HepG2 (cell line): ENCODE results near the gene SLC27A1. TPM values are rescaled to one million over a fixed set of nuclear protein-coding genes. Genes with fewer than 3 reads are reported as not detected.

Experiments
- ATAC-seq: fragments of 200-7000 bp; cut with Tn5 transposase; 3 replicates; pipeline ENCODE4 v1.9.1; 2020; ENCODE audit warnings: mild to moderate bottlenecking, moderate library complexity
- BruUV-seq: library from RNA; stranded (reverse); fragments of 400-500 nt; replicated peaks from 2 replicates; lab custom pipeline; 2021; lab: Mats Ljungman, UMichigan
- CTCF ChIA-PET: fragments of 300-600 bp; formaldehyde crosslinking; extraction: SDS; loops from one replicate; lab custom pipeline; 2021; ENCODE audit warnings: low total read pairs, inconsistent platforms, low intra/inter-chr PET ratio; lab: Yijun Ruan, JAX
- POLR2A ChIA-PET: fragments of 350-600 bp; sonication (Branson Sonifier 250); formaldehyde crosslinking; loops from one replicate; lab custom pipeline; 2020; ENCODE audit warnings: antibody characterized with exemption, inconsistent platforms; lab: Yijun Ruan, JAX
- DNase-seq: peaks from one replicate; pipeline ENCODE4 v3.0.0-alpha.2; 2015; ENCODE audit warnings: low spot score
- FAIRE-seq: peaks from 3 replicates; lab custom pipeline; 2011; peaks lifted over from hg19 to GRCh38; lab: Jason Lieb, UNC
- H2AFZ ChIP-seq: one replicate; pipeline ENCODE4 v1.6.1; 2011; ENCODE audit warnings: low read length, inconsistent platforms
- H3K27ac ChIP-seq: fragments of 300-600 bp; 3 replicates; pipeline ENCODE4 v1.8.0; 2011; ENCODE audit warnings: mixed run types, mild to moderate bottlenecking, mixed read lengths, low read length, inconsistent platforms; ENCODE audit not compliant: insufficient read depth; ENCODE audit errors: extremely low read length
- H3K27me3 ChIP-seq, 2 experiments: fragments of 200-600 bp in 1 of 2; 2 replicates in 1 of 2; 3 replicates in 1 of 2; pipeline versions ENCODE4 v1.6.0 to v1.8.0; 2011; ENCODE audit warnings: low read length in 2 of 2, mild to moderate bottlenecking in 2 of 2, moderate library complexity in 2 of 2, inconsistent platforms in 1 of 2; ENCODE audit not compliant: insufficient read depth in 2 of 2, control insufficient read depth in 1 of 2
- H3K36me3 ChIP-seq, 2 experiments: fragments of 200-600 bp in 1 of 2; replicated peaks in 1 of 2; 2 replicates in 1 of 2; 3 replicates in 1 of 2; pipeline versions ENCODE4 v1.5.1 to v1.8.0; 2011; ENCODE audit warnings: low read length in 2 of 2, inconsistent platforms in 1 of 2; ENCODE audit not compliant: insufficient read depth in 2 of 2, control insufficient read depth in 1 of 2
- H3K4me1 ChIP-seq: 2 replicates; pipeline ENCODE4 v1.5.1; 2012; ENCODE audit warnings: low read length, inconsistent platforms; ENCODE audit not compliant: insufficient read depth
- H3K4me2 ChIP-seq: 2 replicates; pipeline ENCODE4 v1.6.0; 2011; ENCODE audit warnings: low read depth, low read length, inconsistent platforms
- H3K4me3 ChIP-seq, 3 experiments: fragments of 200-600 bp in 1 of 3; sonication (generic), shearing (Covaris generic) in 1 of 3; replicated peaks in 1 of 3; 2 replicates each; pipeline ENCODE4 v1.5.1; 2011 to 2016; ENCODE audit warnings: low read length in 3 of 3, inconsistent platforms in 2 of 3, low read depth in 2 of 3, mild to moderate bottlenecking in 2 of 3, control low read depth in 1 of 3, mixed read lengths in 1 of 3; ENCODE audit not compliant: insufficient read depth in 1 of 3
- H3K79me2 ChIP-seq: one replicate; pipeline ENCODE4 v1.6.1; 2011; ENCODE audit warnings: low read length, inconsistent platforms; ENCODE audit not compliant: insufficient read depth
- H3K9ac ChIP-seq: 2 replicates; pipeline ENCODE4 v1.6.0; 2011; ENCODE audit warnings: mild to moderate bottlenecking, low read depth, low read length, inconsistent platforms; ENCODE audit not compliant: insufficient read depth
- H3K9me3 ChIP-seq: 2 replicates; pipeline ENCODE4 v1.5.1; 2012; ENCODE audit warnings: mild to moderate bottlenecking, low read length
- H4K20me1 ChIP-seq: 2 replicates; pipeline ENCODE4 v1.6.0; 2011; ENCODE audit warnings: inconsistent platforms, mild to moderate bottlenecking, low read length, moderate library complexity; ENCODE audit not compliant: insufficient read depth
- ISX ChIP-seq: sonication (generic); formaldehyde crosslinking; conservative IDR thresholded peaks from 2 replicates; pipeline ENCODE4 v1.5.0; 2020; ENCODE audit warnings: missing genetic modification reagents
- KDM1A ChIP-seq: IDR thresholded peaks from 2 replicates; pipeline ENCODE4 v1.6.1; 2016; ENCODE audit warnings: missing compliant biosample characterization
- SRSF1 ChIP-seq: fragments of 200-400 bp; formaldehyde crosslinking; optimal IDR thresholded peaks from 2 replicates; pipeline ENCODE3; 2017; ENCODE audit warnings: mild to moderate bottlenecking, low read depth, low read length, moderate library complexity
- ZMYM3 ChIP-seq: sonication (generic); formaldehyde crosslinking; IDR thresholded peaks from 2 replicates; pipeline ENCODE4 v1.5.1; 2020; ENCODE audit warnings: mild to moderate bottlenecking, missing genetic modification reagents
- WGBS: methylation state at CpG from one replicate; pipeline ENCODE4 v1.1.6; 2017; ENCODE audit warnings: low lambda C conversion rate; 5-methylcytosine and 5-hydroxymethylcytosine counted together
- in situ Hi-C: cut with HindIII; loops from 2 replicates; pipeline ENCODE4 v1.10.0; 2017; ENCODE audit warnings: low pct_unique_long_range_greater_than_20kb; ENCODE audit not compliant: extremely low pct_ligation_motif_present
- intact Hi-C: fragments of 100-400 bp; cut with micrococcal nuclease; formaldehyde crosslinking; loops from one replicate; pipeline ENCODE4 v1.10.0; 2022; ENCODE audit not compliant: unreplicated experiment
- polyA plus RNA-seq, 8 experiments: library from polyadenylated mRNA; depleted of rRNA in 3 of 8; stranded (reverse) in 7 of 8; unstranded in 1 of 8; fragments of >200 nt; fragmentation: Illumina TruSeq in 4 of 8; extraction: Trizol in 4 of 8; gene quantifications; 2 replicates each; pipeline versions ENCODE4 v1.2.1 to v1.2.3, GENCODE V29; 2011 to 2016; ENCODE audit warnings: low read depth in 4 of 8, missing spikeins in 1 of 8, mixed read lengths in 1 of 8; ENCODE audit not compliant: insufficient read depth in 1 of 8
- total RNA-seq, 5 experiments: library from RNA; depleted of rRNA; stranded (reverse); fragments of >200 nt; fragmentation: Illumina TruSeq; extraction: Trizol; gene quantifications; 2 replicates each; pipeline ENCODE4 v1.2.3, GENCODE V29; 2016; ENCODE audit warnings: low read depth in 1 of 5
- TF ChIP-seq, protein P1 (sequence below): sonication (generic); formaldehyde crosslinking; IDR thresholded peaks from 2 replicates; pipeline ENCODE4 v1.4.0; 2020; ENCODE audit warnings: missing genetic modification reagents, borderline replicate concordance
- TF ChIP-seq, protein P2 (sequence below): sonication (generic); formaldehyde crosslinking; IDR thresholded peaks from 2 replicates; pipeline ENCODE4 v1.9.0; 2021; ENCODE audit warnings: missing genetic modification reagents, mild to moderate bottlenecking, borderline replicate concordance
- TF ChIP-seq, protein P3 (sequence below): sonication (generic); formaldehyde crosslinking; IDR thresholded peaks from 2 replicates; pipeline ENCODE4 v1.5.1; 2020; ENCODE audit warnings: mild to moderate bottlenecking, moderate library complexity, missing genetic modification reagents

The SLC27A1 gene
- total and polyA plus RNA-seq, 2 of the 13 experiments (the other 11 are each of a cell fraction or from before 2014, with no cell fraction given), result 4.1 to 8.8 TPM

DNA sequence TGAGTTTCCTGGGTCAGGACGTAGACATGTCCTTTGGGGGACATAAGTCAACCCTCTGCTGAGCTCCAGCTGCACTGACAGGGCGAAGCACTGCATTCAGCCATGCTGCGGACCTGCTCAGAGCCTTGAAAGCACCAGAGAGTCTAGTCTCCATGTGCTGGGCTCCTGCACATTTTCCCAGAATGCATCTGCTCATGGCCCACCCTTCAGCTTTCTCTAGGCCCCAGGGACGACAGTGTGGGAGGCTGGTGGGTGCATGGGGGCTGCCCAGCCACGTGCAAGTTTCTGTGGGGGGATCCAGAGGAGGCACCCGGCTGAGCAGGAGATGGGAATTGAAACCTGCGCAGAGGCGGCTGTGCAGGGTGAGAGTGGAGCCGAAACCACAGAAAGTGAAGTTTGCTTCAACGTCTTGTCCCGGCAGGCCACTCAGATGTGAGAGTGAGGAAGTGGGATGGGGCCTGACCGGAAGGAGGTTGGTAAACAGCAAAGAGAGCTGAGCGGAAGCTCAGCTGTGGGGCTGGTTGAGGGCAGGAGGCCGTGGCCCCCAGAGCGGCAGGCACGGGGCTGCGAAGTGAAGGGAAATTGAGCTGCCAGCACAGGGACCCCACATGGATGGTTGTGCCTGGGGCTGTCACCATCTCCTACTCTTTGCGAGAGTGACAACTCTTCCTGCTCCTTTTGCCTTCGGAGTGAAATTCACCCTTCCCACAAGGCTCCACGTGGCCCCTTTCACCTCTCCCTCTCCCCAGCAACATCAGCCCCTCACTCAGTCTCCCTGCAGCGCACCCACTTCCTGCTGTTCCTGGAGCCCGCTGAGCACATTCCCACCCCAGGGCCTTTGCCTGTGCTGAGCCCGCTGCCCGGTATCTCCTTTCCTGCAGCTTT, 52.9 kb downstream of the SLC27A1 start (continued):
- TF ChIP-seq, protein P1, sequence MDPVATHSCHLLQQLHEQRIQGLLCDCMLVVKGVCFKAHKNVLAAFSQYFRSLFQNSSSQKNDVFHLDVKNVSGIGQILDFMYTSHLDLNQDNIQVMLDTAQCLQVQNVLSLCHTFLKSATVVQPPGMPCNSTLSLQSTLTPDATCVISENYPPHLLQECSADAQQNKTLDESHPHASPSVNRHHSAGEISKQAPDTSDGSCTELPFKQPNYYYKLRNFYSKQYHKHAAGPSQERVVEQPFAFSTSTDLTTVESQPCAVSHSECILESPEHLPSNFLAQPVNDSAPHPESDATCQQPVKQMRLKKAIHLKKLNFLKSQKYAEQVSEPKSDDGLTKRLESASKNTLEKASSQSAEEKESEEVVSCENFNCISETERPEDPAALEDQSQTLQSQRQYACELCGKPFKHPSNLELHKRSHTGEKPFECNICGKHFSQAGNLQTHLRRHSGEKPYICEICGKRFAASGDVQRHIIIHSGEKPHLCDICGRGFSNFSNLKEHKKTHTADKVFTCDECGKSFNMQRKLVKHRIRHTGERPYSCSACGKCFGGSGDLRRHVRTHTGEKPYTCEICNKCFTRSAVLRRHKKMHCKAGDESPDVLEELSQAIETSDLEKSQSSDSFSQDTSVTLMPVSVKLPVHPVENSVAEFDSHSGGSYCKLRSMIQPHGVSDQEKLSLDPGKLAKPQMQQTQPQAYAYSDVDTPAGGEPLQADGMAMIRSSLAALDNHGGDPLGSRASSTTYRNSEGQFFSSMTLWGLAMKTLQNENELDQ (CRISPR knock-in tag), result no peak

DNA sequence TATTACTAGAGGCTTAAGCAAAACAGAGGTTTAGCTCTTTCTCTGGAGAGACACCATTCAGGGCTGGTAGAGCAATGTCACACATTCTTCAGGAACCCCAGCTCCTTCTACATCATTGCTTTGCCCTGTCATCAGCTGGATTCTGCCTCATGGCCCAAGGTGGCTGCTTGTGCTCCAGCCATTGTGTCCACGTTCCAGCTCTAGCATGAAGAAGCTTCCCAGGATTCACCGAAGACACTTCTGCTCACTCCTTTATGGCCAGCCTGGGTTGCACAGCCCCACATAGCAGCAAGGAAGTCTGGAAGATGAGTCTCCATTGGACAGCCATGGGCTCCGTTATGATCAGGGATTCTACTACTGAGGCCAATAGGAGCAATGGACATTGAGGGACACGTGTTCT, 54.3 kb downstream of the SLC27A1 start:
- peak; percentile 92 for TF ChIP-seq ZMYM3 (CRISPR knock-in tag)
- 0 out of 2 replicates have a peak, but pooled peaks have one; percentile 37 for TF ChIP-seq KDM1A (CRISPR knock-in tag)
- TF ChIP-seq, protein P2, sequence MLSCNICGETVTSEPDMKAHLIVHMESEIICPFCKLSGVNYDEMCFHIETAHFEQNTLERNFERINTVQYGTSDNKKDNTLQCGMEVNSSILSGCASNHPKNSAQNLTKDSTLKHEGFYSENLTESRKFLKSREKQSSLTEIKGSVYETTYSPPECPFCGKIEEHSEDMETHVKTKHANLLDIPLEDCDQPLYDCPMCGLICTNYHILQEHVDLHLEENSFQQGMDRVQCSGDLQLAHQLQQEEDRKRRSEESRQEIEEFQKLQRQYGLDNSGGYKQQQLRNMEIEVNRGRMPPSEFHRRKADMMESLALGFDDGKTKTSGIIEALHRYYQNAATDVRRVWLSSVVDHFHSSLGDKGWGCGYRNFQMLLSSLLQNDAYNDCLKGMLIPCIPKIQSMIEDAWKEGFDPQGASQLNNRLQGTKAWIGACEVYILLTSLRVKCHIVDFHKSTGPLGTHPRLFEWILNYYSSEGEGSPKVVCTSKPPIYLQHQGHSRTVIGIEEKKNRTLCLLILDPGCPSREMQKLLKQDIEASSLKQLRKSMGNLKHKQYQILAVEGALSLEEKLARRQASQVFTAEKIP (CRISPR knock-in tag), result no peak
- TF ChIP-seq, protein P3, sequence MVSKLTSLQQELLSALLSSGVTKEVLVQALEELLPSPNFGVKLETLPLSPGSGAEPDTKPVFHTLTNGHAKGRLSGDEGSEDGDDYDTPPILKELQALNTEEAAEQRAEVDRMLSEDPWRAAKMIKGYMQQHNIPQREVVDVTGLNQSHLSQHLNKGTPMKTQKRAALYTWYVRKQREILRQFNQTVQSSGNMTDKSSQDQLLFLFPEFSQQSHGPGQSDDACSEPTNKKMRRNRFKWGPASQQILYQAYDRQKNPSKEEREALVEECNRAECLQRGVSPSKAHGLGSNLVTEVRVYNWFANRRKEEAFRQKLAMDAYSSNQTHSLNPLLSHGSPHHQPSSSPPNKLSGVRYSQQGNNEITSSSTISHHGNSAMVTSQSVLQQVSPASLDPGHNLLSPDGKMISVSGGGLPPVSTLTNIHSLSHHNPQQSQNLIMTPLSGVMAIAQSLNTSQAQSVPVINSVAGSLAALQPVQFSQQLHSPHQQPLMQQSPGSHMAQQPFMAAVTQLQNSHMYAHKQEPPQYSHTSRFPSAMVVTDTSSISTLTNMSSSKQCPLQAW, result no peak
- TF ChIP-seq ISX (CRISPR knock-in tag), result no peak
- no peak for TF ChIP-seq SRSF1
- Histone ChIP-seq H3K4me2 (no peak overlapping the region), H3K27me3 (0 out of 5 replicates have a peak, but pooled peaks cover 1 to 3% of the 10 kb centered on the region in 2 experiments), H3K9me3 (no peaks in the 10 kb centered on the region), H2AFZ (no peak overlapping the region), H3K27ac (no peak overlapping the region), H3K79me2 (no peaks in the 10 kb centered on the region), H3K36me3 (no peaks in the 10 kb centered on the region), H3K4me3 (no peak overlapping the region), H4K20me1 (no peaks in the 10 kb centered on the region), H3K9ac (no peak overlapping the region), H3K4me1 (peaks cover 23% of the 10 kb centered on the region)
- intact Hi-C loops, result no loop called here
- ChIA-PET POLR2A (no interaction called here), CTCF (no interaction called here)
- BruUV-seq, result no TSS peak
- WGBS, result 60% methylated on average over 1 of the region's 4 CpGs
- DNase-seq, result no peak
- no peak for FAIRE-seq
- in situ Hi-C loops, result no loop called here
- ATAC-seq, result no peak
